Liver (tissue), 9 donors: Measurements from ENCODE around the gene ABCG2. TPM values are rescaled to one million over a fixed set of nuclear protein-coding genes. Genes with fewer than 3 reads are reported as not detected.

Experiments
- DNase-seq: peaks from one replicate; pipeline ENCODE4 v3.0.0-alpha.2; 2017; ENCODE audit warnings: low spot score
- H3K27ac ChIP-seq, 2 donors: one replicate each; pipeline ENCODE4 v1.7.0; 2013; ENCODE audit warnings: inconsistent platforms in 2 of 2, low read length in 2 of 2, control low read depth in 1 of 2, low read depth in 1 of 2, mild to moderate bottlenecking in 1 of 2
- H3K27me3 ChIP-seq, 4 donors: one replicate each; pipeline versions ENCODE4 v1.6.1 to v1.7.0; 2013; ENCODE audit warnings: low read length in 3 of 4, inconsistent platforms in 1 of 4, mild to moderate bottlenecking in 1 of 4, moderate library complexity in 1 of 4; ENCODE audit not compliant: control insufficient read depth in 4 of 4, insufficient read depth in 4 of 4
- H3K36me3 ChIP-seq, 4 donors: one replicate each; pipeline versions ENCODE4 v1.6.1 to v1.7.0; 2013; ENCODE audit warnings: low read length in 3 of 4, mild to moderate bottlenecking in 3 of 4, low read depth in 1 of 4, moderate library complexity in 1 of 4; ENCODE audit not compliant: control insufficient read depth in 4 of 4, insufficient read depth in 3 of 4
- H3K4me1 ChIP-seq, 4 donors: one replicate each; pipeline versions ENCODE4 v1.6.1 to v1.7.0; 2013; ENCODE audit warnings: low read length in 3 of 4, mild to moderate bottlenecking in 3 of 4, moderate library complexity in 1 of 4; ENCODE audit not compliant: control insufficient read depth in 4 of 4, insufficient read depth in 4 of 4
- H3K4me3 ChIP-seq, 3 donors: one replicate each; pipeline versions ENCODE4 v1.6.1 to v1.7.0; 2013; ENCODE audit warnings: low read length in 3 of 3, control low read depth in 1 of 3, low read depth in 1 of 3, mild to moderate bottlenecking in 1 of 3
- H3K9ac ChIP-seq, 2 donors: one replicate each; pipeline ENCODE4 v1.7.0; 2013; ENCODE audit warnings: low read length in 2 of 2, mild to moderate bottlenecking in 2 of 2, moderate library complexity in 2 of 2, control low read depth in 1 of 2, low read depth in 1 of 2
- H3K9me3 ChIP-seq, 4 donors: one replicate each; pipeline versions ENCODE4 v1.6.1 to v1.7.0; 2013; ENCODE audit warnings: low read length in 3 of 4; ENCODE audit not compliant: control insufficient read depth in 4 of 4
- CTCF ChIP-seq: fragments of 150-350 bp; IDR thresholded peaks from 2 replicates; pipeline ENCODE4 v1.5.1; 2017; ENCODE audit warnings: improper control_type of control experiment, low read depth, low read length; ENCODE audit not compliant: missing input control
- EGR1 ChIP-seq, 2 donors: IDR thresholded peaks; 2 replicates each; pipeline ENCODE4 v1.6.1; 2016 to 2018; ENCODE audit warnings: antibody characterized with exemption in 2 of 2, low read depth in 2 of 2
- FOXA1 ChIP-seq: IDR thresholded peaks from 2 replicates; pipeline ENCODE4 v1.6.1; 2016; ENCODE audit warnings: antibody characterized with exemption
- FOXA2 ChIP-seq: IDR thresholded peaks from 2 replicates; pipeline ENCODE4 v1.6.1; 2016; ENCODE audit warnings: antibody characterized with exemption
- HNF4G ChIP-seq: IDR thresholded peaks from 2 replicates; pipeline ENCODE4 v1.6.1; 2016; ENCODE audit warnings: antibody characterized with exemption
- JUND ChIP-seq, 2 donors: IDR thresholded peaks; 2 replicates each; pipeline ENCODE4 v1.6.1; 2016; ENCODE audit warnings: antibody characterized with exemption in 2 of 2
- RAD21 ChIP-seq, 2 donors: IDR thresholded peaks; 2 replicates each; pipeline ENCODE4 v1.6.1; 2016; ENCODE audit warnings: antibody characterized with exemption in 2 of 2, mild to moderate bottlenecking in 2 of 2
- REST ChIP-seq: IDR thresholded peaks from 2 replicates; pipeline ENCODE4 v1.6.1; 2016; ENCODE audit warnings: antibody characterized with exemption, mild to moderate bottlenecking
- RXRA ChIP-seq, 2 donors: IDR thresholded peaks; 2 replicates each; pipeline ENCODE4 v1.6.1; 2017 to 2018; ENCODE audit warnings: antibody characterized with exemption in 2 of 2, mild to moderate bottlenecking in 1 of 2
- TAF1 ChIP-seq: conservative IDR thresholded peaks from 2 replicates; pipeline ENCODE4 v1.6.1; 2016; ENCODE audit warnings: antibody characterized with exemption, mild to moderate bottlenecking
- YY1 ChIP-seq: IDR thresholded peaks from 2 replicates; pipeline ENCODE4 v1.6.1; 2016; ENCODE audit warnings: antibody characterized with exemption, mild to moderate bottlenecking
- ZBTB33 ChIP-seq: IDR thresholded peaks from 2 replicates; pipeline ENCODE4 v1.6.1; 2016; ENCODE audit warnings: antibody characterized with exemption
- WGBS: extraction: QIAGEN DNeasy Blood & Tissue Kit; methylation state at CpG from one replicate; pipeline ENCODE4 v1.1.7; 2013; 5-methylcytosine and 5-hydroxymethylcytosine counted together
- polyA plus RNA-seq, 2 donors: library from polyadenylated mRNA; stranded (reverse) in 1 of 2; unstranded in 1 of 2; fragments of 200-250 nt in 1 of 2; fragments of >200 nt in 1 of 2; fragmentation: Nextera tagmentation in 1 of 2; extraction: Ambion mirVana in 1 of 2; gene quantifications; one replicate each; pipeline versions ENCODE4 v1.2.1 to v1.2.3, GENCODE V29; 2013 to 2015
- total RNA-seq, 2 donors: library from RNA; depleted of rRNA; stranded (reverse); fragments of >200 nt; gene quantifications; one replicate each; pipeline ENCODE4 v1.2.3, GENCODE V29; 2014
- donor health status: healthy.
- donor health status: healthy.
- donor health status: healthy.
- donor health status: healthy.
- donor health status: healthy.

Gene ABCG2
- total and polyA plus RNA-seq, 4 donors, result 1.9 to 23.6 (median 7.0) TPM

GRCh38 chr4:88135356-88135663, 23.1 kb downstream of the ABCG2 start:
- H3K9me3 ChIP-seq, result no peaks in the 10 kb centered on the region
- H3K9ac ChIP-seq, result no peak overlapping the region
- WGBS, result 35% methylated on average over 3 of the region's 3 CpGs
- TF ChIP-seq YY1 (no peak), RXRA (IDR thresholded peaks at IDR 0.05) (peak in 1 of 2 donors; percentile 36), TAF1 (no peak), FOXA2 (no peak)
- no peak for DNase-seq
- peaks cover 0 to 9% (median 4%) of the 10 kb centered on the region in 4 donors for H3K36me3 ChIP-seq
- H3K4me3 ChIP-seq, result no peak overlapping the region
- peaks cover 4 to 24% (median 13%) of the 10 kb centered on the region in 4 donors for H3K4me1 ChIP-seq
- H3K27ac ChIP-seq, result peak overlapping the region; percentile 46 to 47
- H3K27me3 ChIP-seq, result no peaks in the 10 kb centered on the region

GRCh38 chr4:88134536-88135355, 23.7 kb downstream of the ABCG2 start:
- Histone ChIP-seq H3K27me3 (no peaks in the 10 kb centered on the region), H3K9ac (no peak overlapping the region), H3K36me3 (peaks cover 0 to 9% (median 4%) of the 10 kb centered on the region in 4 donors), H3K9me3 (no peaks in the 10 kb centered on the region), H3K27ac (peak overlapping the region; percentile 46 to 47), H3K4me3 (no peak overlapping the region), H3K4me1 (peaks cover 4 to 24% (median 13%) of the 10 kb centered on the region in 4 donors)
- DNase-seq, result no peak
- WGBS, result 44% methylated on average over 3 of the region's 3 CpGs
- TF ChIP-seq EGR1 (IDR thresholded peaks at IDR 0.05; ENCODE audit: low read depth in 2 of 2), result no peak
- no peak for TF ChIP-seq FOXA2
- no peak for TF ChIP-seq RXRA (IDR thresholded peaks at IDR 0.05)
- TF ChIP-seq RAD21 (IDR thresholded peaks at IDR 0.05), result no peak
- no peak for TF ChIP-seq YY1
- TF ChIP-seq CTCF, result no peak
- no peak for TF ChIP-seq JUND (IDR thresholded peaks at IDR 0.05)
- no peak for TF ChIP-seq REST
- TF ChIP-seq ZBTB33, result no peak
- TF ChIP-seq FOXA1, result no peak
- no peak for TF ChIP-seq HNF4G
- TF ChIP-seq TAF1, result no peak
